Spleen (tissue), 11 donors: ENCODE results near the gene MAGI2. TPM values are rescaled to one million over a fixed set of nuclear protein-coding genes. Genes with fewer than 3 reads are reported as not detected.
"Not testable (repeated sequence)": the region's sequence is repeated elsewhere in the genome, so short reads cannot be mapped to it uniquely, and the experiment has no call there.

Experiments used
- DNase-seq: peaks from one replicate; pipeline ENCODE4 v3.0.0-alpha.2; 2020
- H3K27ac ChIP-seq, 8 donors: fragments of 200-600 bp; sonication (generic) in 7 of 8; 1 replicate in 4 of 8; 2 replicates in 4 of 8; pipeline versions ENCODE4 v1.5.0 to v1.8.0; 2016 to 2021; ENCODE audit warnings: inconsistent platforms in 4 of 8, mild to moderate bottlenecking in 4 of 8, moderate library complexity in 1 of 8
- H3K27me3 ChIP-seq, 7 donors: fragments of 200-600 bp; sonication (generic) in 6 of 7; replicated peaks in 1 of 7; 1 replicate in 4 of 7; 2 replicates in 3 of 7; pipeline versions ENCODE4 v1.5.0 to v1.8.0; 2016 to 2021; ENCODE audit warnings: inconsistent platforms in 3 of 7, mild to moderate bottlenecking in 1 of 7
- H3K36me3 ChIP-seq, 6 donors: fragments of 200-600 bp; sonication (generic) in 5 of 6; 1 replicate in 4 of 6; 2 replicates in 2 of 6; pipeline versions ENCODE4 v1.5.0 to v1.8.0; 2016 to 2021; ENCODE audit warnings: inconsistent platforms in 2 of 6
- H3K4me1 ChIP-seq, 6 donors: fragments of 200-600 bp; sonication (generic) in 5 of 6; 1 replicate in 3 of 6; 2 replicates in 3 of 6; pipeline versions ENCODE4 v1.5.0 to v1.8.0; 2016 to 2021; ENCODE audit warnings: inconsistent platforms in 3 of 6
- H3K4me3 ChIP-seq, 8 donors: fragments of 200-600 bp; sonication (generic) in 7 of 8; 1 replicate in 4 of 8; 2 replicates in 4 of 8; pipeline versions ENCODE4 v1.5.0 to v1.8.0; 2016 to 2021; ENCODE audit warnings: inconsistent platforms in 4 of 8, mild to moderate bottlenecking in 4 of 8, moderate library complexity in 2 of 8
- H3K9me3 ChIP-seq, 8 donors: fragments of 200-600 bp; sonication (generic) in 7 of 8; 1 replicate in 4 of 8; 2 replicates in 4 of 8; pipeline versions ENCODE4 v1.5.0 to v1.8.0; 2016 to 2021; ENCODE audit warnings: inconsistent platforms in 4 of 8
- CTCF ChIP-seq, 11 experiments: fragments of 200-600 bp in 7 of 11; fragments of 450-650 bp in 4 of 11; sonication (generic) in 4 of 11; IDR thresholded peaks in 8 of 11; conservative IDR thresholded peaks in 3 of 11; 1 replicate in 7 of 11; 2 replicates in 4 of 11; pipeline versions ENCODE4 v1.4.0 to v1.8.0; 2016 to 2021; ENCODE audit warnings: antibody characterized with exemption in 11 of 11, inconsistent platforms in 4 of 11, mild to moderate bottlenecking in 1 of 11
- POLR2A ChIP-seq, 3 donors: fragments of 450-650 bp; IDR thresholded peaks; one replicate each; pipeline ENCODE4 v1.5.1; 2017; ENCODE audit warnings: antibody characterized with exemption in 3 of 3, mild to moderate bottlenecking in 1 of 3
- POLR2AphosphoS5 ChIP-seq, 3 donors: sonication (generic); formaldehyde crosslinking; IDR thresholded peaks; one replicate each; pipeline ENCODE4 v1.5.1; 2017; ENCODE audit warnings: antibody characterized with exemption in 3 of 3
- WGBS, 5 donors: extraction: QIAGEN DNeasy Blood & Tissue Kit in 3 of 5; methylation state at CpG; one replicate each; pipeline versions ENCODE4 v1.1.5 to v1.1.7; 2013 to 2018; 5-methylcytosine and 5-hydroxymethylcytosine counted together
- intact Hi-C: fragments of 100-400 bp; cut with DNase I; formaldehyde crosslinking; loops from one replicate; pipeline ENCODE4 v1.15.0; 2023; ENCODE audit warnings: low total_unique reads
- polyA plus RNA-seq, 3 donors: library from polyadenylated mRNA; stranded (reverse); fragments of 200-250 nt; gene quantifications; one replicate each; pipeline ENCODE4 v1.2.1, GENCODE V29; 2013
- total RNA-seq, 7 donors: library from RNA; depleted of rRNA in 3 of 7; stranded (reverse); fragments of >200 nt in 3 of 7; fragmentation: NEBNext Ultra II Directional in 4 of 7; extraction: Animal tissue kit (Norgen Biotek cat#: 25700) in 4 of 7; gene quantifications; one replicate each; pipeline versions ENCODE4 v1.1.0 to v1.2.1, GENCODE V29; 2016 to 2021
- donor health status: healthy with polysubstance abuse.
- donor health status: DM: no; HTN: no; CAD: no; lungs with moderate emphysema.
- donor health status: DM: no; HTN: no; CAD: no.
- donor health status: Bipolar disorder and iron deficiency.
- donor health status: healthy.
- donor health status: DM: no; HTN: no; CAD: no.
- donor health status: DM: yes; HTN: yes; CAD: no.

The MAGI2 gene
- total and polyA plus RNA-seq, 10 donors, result 0.74 to 18.1 (median 11.1) TPM

GRCh38 chr7:78299088-78299487 lies 1154.4 kb downstream of the MAGI2 start:
- TF ChIP-seq POLR2AphosphoS5 (IDR thresholded peaks at IDR 0.05), result no peak
- no peak for TF ChIP-seq POLR2A (IDR thresholded peaks at IDR 0.05)
- TF ChIP-seq CTCF (IDR thresholded peaks at IDR 0.05 in 8 of 11, conservative IDR thresholded peaks at IDR 0.05 in 3 of 11), result no peak
- DNase-seq, result no peak
- Histone ChIP-seq H3K4me1 (no peaks in the 10 kb centered on the region), H3K27me3 (no peaks in the 10 kb centered on the region), H3K4me3 (no peak overlapping the region), H3K9me3 (no peaks in the 10 kb centered on the region), H3K27ac (no peak overlapping the region), H3K36me3 (no peaks in the 10 kb centered on the region)
- intact Hi-C loops, result no loop called here
- 83 to 92% (median 90%) methylated on average over 5 of the region's 5 CpGs for WGBS, 5 donors

GRCh38 chr7:78296644-78297371 lies 1156.7 kb downstream of the MAGI2 start:
- Histone ChIP-seq H3K9me3 (peaks cover 0 to 6% (median 0%) of the 10 kb centered on the region in 8 donors), H3K4me3 (no peak overlapping the region), H3K27ac (no peak overlapping the region), H3K4me1 (no peaks in the 10 kb centered on the region), H3K27me3 (no peaks in the 10 kb centered on the region), H3K36me3 (no peaks in the 10 kb centered on the region)
- TF ChIP-seq CTCF (IDR thresholded peaks at IDR 0.05 in 8 of 11, conservative IDR thresholded peaks at IDR 0.05 in 3 of 11) (no peak), POLR2A (IDR thresholded peaks at IDR 0.05) (no peak), POLR2AphosphoS5 (IDR thresholded peaks at IDR 0.05) (no peak)
- no peak for DNase-seq
- WGBS, 5 donors, result 75 to 85% (median 78%) methylated on average over 5 of the region's 5 CpGs
- intact Hi-C loops, result no loop called here

GRCh38 chr7:78296046-78296597 lies 1157.3 kb downstream of the MAGI2 start:
- H3K4me3 ChIP-seq, result no peak overlapping the region
- H3K27ac ChIP-seq, result no peak overlapping the region
- no peaks in the 10 kb centered on the region for H3K36me3 ChIP-seq
- H3K9me3 ChIP-seq, result peaks cover 0 to 6% (median 0%) of the 10 kb centered on the region in 8 donors
- no peak for DNase-seq
- intact Hi-C loops, result no loop called here
- TF ChIP-seq CTCF (IDR thresholded peaks at IDR 0.05 in 8 of 11, conservative IDR thresholded peaks at IDR 0.05 in 3 of 11), result no peak
- 81 to 91% (median 89%) methylated on average over 2 of the region's 2 CpGs for WGBS, 5 donors
- H3K27me3 ChIP-seq, result no peaks in the 10 kb centered on the region
- H3K4me1 ChIP-seq, result no peaks in the 10 kb centered on the region

- DNase-seq, H3K27ac ChIP-seq, H3K36me3 ChIP-seq, H3K9me3 ChIP-seq, H3K4me3 ChIP-seq, H3K4me1 ChIP-seq, intact Hi-C loops, H3K27me3 ChIP-seq: not testable (repeated sequence)
- 70 to 88% (median 76%) methylated on average over 3 of the region's 3 CpGs for WGBS, 5 donors
Measured at GRCh38 chr7:78289471-78289870, 1164.0 kb downstream of the MAGI2 start.
